GM19035 (cell line): ENCODE results near the gene SLC6A13.
"Not testable (repeated sequence)": the region's sequence is repeated elsewhere in the genome, so short reads cannot be mapped to it uniquely, and the experiment has no call there.

Experiments used
- ATAC-seq: cut with Tn5 transposase; IDR thresholded peaks from one replicate; pipeline ENCODE4 v1.9.1; 2021; ENCODE audit not compliant: unreplicated experiment

Gene SLC6A13

DNA sequence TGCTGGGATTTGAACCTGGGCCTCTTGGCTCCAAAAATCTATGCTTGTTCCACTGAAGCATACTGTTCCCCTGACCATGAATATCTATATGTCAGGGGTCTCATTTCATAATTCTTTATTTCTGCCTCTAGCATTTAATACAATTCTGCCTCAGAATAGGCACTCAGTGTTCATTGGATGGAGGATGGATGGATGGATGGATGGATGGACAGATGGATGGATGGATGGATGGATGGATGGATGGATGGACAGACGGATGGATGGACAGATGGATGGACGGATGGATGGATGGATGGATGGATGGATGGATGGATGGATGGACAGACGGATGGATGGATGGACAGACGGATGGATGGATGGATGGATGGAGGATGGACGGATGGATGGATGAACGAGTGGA lies 45.6 kb downstream of the SLC6A13 start:
- not testable (repeated sequence) for ATAC-seq

GRCh38 chr12:215116-215515 lies 47.5 kb downstream of the SLC6A13 start:
- ATAC-seq: no peak

- ATAC-seq: no peak
Measured at GRCh38 chr12:214003-214741, 48.5 kb downstream of the SLC6A13 start, which contains the start of gene SLC6A12. SLC6A12 (minus strand) TSS chr12:214157; CDS start chr12:209986, 4,171 bp downstream.

GRCh38 chr12:213527-213932 lies 49.1 kb downstream of the SLC6A13 start:
- no peak for ATAC-seq

GRCh38 chr12:212715-213526 lies 49.7 kb downstream of the SLC6A13 start:
- no peak for ATAC-seq

DNA sequence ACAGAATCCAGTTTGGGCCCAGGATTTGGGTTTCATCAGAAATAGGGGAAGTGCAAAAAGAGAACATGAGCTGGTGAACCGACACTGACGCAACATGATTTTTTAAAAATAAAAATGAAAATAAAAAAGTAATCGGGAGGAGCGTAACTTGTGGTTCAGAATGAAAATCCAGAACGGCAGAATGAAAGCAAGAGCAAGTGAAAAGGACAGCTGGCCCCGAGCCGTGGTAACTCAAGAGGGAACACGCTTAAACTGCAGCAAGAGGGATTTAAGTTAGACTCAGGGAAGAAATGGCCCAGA lies 50.3 kb downstream of the SLC6A13 start:
- ATAC-seq: no peak

DNA sequence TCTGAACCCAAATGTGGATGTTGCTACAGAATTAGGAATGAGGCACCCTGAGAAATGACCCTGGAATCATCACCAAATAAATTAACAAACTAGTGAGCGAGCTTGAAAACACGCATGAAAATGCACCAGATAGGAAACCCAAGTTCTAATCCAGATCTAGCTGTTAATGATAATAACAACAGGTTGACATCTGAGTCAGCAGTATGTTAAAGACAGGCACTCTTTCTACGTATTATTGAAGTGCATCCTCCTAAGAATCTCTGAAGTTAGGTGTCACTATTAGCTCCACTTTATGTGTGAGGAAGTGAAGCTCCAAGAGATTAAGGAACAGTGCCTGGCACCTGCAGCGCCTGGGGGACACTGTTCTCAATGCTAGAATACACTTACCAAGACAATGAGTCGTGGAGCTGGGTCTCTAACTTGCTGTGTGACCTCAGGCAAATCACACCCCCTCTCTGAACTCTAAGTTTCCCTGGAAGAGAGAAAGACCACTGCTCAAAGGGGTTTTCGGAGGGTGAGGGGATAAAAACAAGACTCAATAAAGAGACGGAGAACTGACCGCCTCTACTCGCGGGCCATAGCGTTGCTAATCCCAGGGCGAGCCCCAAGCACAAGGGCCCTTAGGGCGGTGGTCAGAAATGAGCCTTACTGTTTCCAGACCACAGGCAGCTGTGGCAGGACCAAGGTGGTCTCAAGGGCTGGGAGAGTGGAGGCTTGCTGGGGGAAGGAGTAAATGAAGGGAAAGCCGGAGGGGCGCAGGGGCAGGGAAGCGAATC lies 50.8 kb downstream of the SLC6A13 start:
- ATAC-seq: no peak

DNA sequence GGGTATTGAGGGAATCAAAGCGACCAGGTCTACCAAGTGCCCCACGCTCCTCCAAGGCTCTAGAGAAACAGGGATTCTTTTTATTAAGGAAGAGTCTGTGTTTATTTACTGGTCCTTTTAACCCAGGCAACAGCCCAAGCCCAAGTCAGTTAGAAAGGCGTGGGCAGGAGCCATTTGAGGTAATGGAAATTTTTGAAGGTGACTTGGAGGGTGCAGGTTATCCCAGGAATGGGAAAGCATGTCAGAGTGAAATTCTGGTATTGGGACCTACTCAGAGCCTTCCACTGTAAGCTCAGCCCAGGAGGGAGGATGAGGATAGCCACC lies 51.5 kb downstream of the SLC6A13 start:
- no peak for ATAC-seq

GRCh38 chr12:210277-211141 lies 52.1 kb downstream of the SLC6A13 start:
- ATAC-seq: no peak

DNA sequence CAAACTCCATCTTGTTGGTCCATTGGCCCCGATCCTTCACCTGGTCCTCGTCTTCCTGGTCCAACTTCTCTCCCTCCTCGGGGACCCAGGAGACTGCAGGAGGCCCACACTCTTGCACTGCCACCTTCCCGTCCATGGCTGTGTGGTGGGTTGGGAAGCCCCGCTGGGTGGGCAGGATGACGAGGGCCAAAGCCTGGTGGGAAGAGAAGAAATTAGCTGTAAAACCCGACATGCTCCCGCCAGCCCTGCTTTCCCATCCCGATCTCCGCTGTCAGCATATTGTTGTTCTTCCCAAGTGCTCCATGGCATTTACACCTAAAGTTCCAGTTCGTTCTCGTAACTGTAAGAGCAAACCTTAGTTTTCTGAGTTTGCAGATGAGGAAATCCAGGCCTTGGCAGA lies 52.8 kb downstream of the SLC6A13 start:
- no peak for ATAC-seq

DNA sequence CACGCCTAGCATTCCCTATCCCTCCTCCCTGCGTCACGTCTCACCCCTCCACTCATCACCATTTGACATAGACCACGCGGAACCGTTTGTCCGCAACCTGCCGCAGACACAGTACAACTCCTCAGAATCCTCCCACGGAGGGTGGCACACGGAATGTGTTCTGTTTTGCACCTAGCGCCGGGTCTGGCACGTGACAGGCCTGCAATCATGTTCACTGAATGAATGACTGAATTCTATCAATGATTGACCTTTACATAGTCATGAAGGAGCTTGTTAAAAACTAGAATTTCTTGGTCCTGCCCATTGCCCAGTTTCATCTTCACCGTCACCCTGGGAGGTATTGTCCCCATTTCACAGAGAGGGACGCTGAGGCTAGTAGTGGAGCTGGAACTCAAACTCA lies 53.4 kb downstream of the SLC6A13 start:
- ATAC-seq: no peak

- ATAC-seq: no peak
Measured at GRCh38 chr12:208813-209212, 53.8 kb downstream of the SLC6A13 start.

GRCh38 chr12:207804-208203 lies 54.8 kb downstream of the SLC6A13 start:
- no peak for ATAC-seq

DNA sequence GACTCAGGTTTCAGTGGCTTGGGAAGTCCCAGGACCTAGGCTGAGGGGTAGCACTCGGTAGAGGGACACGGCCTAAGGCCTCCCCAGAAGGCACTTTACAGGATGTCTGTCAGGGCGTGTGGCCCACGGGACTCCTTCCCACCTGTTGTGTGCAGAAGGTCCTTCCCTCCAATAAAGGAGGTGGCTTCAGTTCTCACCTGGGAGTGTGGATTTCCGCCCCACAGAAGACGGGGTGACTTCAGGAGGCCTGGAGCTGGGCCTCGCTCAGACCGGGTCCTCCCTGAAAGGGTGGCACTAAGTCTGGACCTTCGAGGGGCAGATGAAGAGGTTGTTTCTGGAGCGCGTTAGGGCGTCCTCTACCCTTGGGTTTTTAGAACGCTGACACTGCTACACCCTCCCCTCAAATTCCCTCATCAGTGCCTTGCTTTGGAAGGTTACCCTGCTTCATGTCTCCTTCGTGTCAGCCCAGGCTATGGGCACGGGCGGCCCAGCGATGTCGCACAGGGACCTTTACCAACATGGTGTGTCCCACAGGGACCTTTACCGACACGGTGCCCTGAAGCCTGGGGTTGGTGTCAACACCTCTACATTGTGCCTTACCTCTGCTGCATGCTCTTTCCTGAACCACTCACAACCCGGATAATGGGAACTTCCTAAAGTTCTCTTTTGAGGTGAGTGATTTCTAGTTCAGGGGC lies 55.7 kb downstream of the SLC6A13 start:
- no peak for ATAC-seq

GRCh38 chr12:205026-205425 lies 57.6 kb downstream of the SLC6A13 start:
- no peak for ATAC-seq

GRCh38 chr12:204261-204678 lies 58.4 kb downstream of the SLC6A13 start:
- no peak for ATAC-seq

- no peak for ATAC-seq
Measured at GRCh38 chr12:203462-204260, 59.0 kb downstream of the SLC6A13 start.

DNA sequence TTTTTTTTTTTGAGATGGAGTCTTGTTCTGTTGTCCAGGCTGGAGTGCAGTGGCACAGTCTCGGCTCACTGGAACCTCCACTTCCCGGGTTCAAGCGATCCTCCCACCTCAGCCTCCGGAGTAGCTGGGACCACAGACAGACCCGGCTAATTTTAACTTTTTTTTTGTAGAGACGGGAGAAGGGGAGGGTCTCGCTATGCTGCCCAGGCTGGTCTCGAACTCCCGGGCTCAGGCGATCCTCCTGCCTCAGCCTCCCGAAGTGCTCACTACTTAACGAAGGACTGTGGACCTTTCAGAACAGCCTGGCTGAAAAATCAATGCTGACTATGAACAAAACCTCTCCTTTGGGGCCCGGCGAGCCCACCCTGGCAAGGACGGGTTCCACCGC lies 59.6 kb downstream of the SLC6A13 start:
- no peak for ATAC-seq

DNA sequence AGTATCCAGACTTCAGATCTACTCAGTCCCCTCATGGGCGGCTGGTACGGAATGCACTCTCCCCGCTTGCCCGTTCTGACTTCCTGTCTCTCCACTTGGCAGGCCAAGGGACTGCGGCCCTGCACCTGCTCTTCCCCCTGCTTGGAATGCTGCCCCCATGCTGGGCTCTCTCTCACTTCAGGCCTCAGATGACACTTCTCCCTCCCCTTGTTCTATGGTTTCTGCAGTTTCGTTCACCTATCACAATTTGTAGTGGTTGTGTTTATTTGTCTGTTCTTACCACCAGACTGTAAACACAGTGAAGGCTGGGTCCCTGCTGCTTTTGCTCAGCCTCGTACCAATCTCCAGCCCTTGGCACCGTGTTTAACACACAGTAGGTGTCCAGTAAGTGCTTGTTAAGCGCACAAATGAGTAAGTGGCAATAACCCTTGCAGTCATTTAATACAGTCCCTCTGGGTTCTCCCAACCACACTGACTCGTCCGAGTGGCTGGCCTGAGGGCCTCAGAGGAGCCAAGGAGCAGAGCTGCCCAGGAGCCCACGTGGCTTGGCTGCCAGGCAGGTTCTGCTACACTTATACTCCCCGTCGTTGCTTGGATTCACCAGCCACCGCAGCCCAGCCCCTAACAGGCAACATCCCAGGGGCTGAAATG lies 60.4 kb downstream of the SLC6A13 start:
- ATAC-seq: no peak
